ENCODE measurements around the gene C5orf52.
A peak's percentile ranks its signal among the peaks of the same experiment; 100 is the strongest.
"Not testable (repeated sequence)": the region's sequence is repeated elsewhere in the genome, so short reads cannot be mapped to it uniquely, and the experiment has no call there.

Gene C5orf52

DNA sequence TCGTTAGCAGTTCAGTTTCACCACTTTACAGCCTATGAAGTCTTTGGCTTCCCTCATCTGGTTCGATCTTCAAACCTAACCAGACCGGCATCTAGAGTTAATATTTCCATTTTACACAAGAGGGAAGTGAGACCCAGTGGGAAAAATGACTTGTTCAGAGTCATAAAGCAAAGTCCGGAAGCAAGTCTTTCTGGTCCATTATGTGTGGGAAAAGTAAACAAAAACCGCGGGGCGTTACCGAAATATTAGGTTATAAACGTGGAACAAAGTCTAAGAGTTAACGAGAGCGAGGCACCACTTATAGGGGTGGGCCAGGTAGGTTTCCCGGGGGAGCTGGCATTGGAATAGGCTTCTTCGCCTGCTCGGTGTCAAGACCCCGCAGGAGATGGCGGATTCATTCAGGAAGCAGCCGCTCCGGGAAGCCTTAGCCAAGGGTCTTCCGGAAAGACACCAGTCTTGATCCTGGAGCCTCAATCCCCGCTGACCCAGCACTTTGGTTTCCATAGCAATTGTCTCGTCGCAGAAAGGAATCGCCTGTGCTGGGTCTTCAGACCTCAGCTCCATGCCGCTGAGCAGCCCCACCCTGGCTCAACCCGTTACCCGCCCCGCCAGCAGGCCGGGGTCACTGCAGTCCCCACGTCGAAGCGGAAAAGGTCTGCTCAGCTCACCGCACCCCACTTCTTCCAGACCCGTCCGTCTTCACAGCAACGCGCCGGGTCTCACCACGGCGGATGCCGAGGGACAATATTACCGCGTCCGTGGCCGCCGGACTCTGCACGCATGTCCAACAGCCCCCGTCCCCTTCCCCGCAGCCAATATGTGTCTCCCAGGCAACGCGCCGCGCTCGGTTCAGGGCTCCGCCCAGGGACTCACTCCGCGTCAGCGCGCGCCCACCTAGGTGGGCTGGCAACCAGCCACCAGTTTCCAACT, at the start of gene C5orf52:
C5orf52 (plus strand) TSS at position 872 of the 930 bp plus-strand sequence. CDS start 82 bp downstream, outside the sequence.
- peak; percentile 78 for DNase-seq

DNA sequence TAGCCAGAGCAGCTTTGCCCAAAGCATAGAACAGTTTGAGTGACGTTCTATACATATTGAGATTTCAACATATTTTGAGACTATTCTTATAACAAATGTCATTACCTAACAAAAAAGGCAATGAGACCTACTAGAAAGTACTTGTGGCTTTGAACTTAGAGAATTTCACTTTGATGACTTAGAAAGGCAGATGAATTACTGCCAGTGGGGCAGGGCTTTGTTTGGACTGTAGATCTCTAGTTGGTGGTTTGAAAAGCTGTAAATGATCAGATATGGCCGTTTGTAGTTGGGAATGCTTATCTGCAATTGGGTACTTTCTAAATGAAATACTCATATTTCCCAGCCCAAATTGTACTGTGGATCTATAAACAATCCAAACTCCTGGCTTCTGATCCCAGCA, 47.2 kb upstream of the C5orf52 start:
- no peak for DNase-seq

DNA sequence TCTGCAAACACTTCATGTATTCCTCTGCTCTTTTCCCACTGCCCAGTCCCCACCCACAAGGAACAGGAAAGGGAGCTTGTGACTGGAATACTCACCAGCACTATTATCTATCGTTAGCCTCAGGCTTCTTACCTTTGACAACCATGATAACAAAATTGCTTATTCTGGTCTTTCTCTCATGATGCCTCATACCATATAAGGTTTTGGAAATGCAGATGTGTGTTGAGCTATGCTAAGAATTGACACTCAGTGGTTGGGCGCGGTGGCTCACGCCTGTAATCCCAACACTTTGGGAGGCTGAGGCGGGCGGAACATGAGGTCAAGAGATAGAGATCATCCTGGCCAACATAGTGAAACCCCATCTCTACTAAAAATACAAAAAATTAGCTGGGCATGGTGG, 44.5 kb upstream of the C5orf52 start:
- DNase-seq, result no peak

DNA sequence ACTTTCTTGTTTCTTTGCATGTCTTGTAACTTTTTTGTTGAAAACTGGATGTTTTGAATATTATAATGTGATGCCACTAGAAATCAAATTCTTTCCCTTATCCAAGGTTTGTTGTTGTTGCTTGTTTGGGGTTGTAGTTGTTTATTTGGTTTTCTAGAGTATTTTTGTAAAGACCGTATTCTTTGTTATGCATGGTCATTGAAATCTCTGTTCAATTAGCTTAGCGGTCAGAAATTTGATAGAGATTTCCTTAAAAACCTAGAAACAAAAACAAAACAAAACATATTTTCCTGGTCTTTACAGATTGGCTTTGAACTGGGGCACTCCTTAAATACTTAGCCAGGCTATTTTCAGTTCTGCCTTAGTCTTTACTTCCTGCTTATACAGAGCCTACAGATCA, 41.0 kb upstream of the C5orf52 start:
- no peak for DNase-seq

DNA sequence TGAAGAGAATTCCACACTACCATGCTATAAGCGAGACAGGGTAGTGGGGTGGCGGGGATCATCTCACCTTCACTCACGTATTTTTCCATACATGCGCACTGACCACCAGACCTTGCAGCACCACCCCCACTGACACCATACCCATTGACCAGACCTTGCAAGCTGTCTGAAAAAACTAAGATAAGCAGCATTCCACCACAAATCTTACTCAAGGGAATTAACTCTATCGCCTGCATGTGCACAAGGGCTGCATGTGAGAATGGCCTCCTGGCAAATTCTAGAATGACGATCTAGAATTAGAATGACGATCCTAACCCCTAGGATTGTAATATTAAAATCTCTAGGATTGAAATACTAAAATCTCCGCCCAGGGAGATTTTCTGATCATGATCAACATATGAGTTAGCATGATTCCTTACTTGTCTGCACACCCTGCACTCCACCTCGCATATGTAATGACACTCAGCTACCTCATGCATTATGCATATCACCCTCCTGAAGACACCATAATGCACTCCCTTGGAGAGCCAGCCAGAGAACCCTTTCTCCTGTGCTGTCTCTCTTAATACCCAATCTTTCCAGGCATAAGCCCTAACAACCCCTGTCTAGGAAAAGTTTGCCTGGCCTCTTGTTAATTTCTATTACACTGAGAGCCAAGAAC, 30.8 kb upstream of the C5orf52 start:
- no peak for DNase-seq

DNA sequence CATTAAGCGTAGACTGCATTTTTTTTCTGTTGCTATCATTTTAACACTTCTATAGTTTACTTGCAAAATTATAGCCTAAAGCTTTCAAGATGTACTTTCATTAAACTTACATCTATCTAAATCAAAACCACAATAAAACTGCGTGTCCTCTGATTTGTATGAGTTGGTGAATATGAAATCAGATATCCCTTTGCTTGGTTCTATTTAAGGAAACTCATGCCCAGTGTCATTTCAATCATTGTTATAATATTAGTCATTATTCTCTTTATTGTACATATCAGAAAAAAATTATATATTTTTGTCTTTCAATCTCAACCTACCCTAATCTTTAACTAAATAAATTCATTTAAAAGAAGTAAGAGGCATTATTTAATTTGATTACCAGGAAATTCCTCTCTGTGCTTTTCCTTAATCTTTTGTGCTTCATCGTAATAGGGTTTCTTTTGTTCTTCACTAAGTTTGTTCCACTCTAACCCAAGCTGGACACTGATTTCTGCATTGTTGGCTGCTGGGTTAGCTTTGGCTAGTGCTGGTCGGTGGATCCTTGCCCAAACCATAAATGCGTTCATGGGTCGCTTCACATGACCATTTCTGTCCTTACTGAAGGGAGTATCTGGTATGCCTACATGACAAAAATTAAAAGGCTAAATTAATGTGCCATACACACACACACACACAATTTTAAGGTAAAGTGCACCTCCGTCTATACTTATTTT, 22.9 kb upstream of the C5orf52 start:
- no peak for DNase-seq

DNA sequence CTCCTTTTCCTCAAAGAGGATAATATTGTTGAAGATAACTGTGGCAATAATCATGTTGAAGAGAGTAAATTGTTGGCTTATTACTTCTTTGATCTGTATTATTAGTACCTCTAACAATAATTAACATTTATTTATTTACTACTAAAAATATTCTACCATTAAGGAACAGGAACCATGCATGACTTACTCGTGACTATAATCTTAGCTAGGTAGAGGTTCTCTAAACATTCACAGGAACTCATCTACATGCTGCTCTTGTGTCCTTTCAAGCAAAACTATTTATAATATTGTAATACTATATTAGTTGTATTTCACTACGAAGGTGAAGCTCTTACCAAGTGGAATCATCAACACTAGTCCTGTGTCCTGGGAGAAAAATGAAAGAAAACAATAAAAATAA, 22.2 kb upstream of the C5orf52 start:
- DNase-seq, result no peak

DNA sequence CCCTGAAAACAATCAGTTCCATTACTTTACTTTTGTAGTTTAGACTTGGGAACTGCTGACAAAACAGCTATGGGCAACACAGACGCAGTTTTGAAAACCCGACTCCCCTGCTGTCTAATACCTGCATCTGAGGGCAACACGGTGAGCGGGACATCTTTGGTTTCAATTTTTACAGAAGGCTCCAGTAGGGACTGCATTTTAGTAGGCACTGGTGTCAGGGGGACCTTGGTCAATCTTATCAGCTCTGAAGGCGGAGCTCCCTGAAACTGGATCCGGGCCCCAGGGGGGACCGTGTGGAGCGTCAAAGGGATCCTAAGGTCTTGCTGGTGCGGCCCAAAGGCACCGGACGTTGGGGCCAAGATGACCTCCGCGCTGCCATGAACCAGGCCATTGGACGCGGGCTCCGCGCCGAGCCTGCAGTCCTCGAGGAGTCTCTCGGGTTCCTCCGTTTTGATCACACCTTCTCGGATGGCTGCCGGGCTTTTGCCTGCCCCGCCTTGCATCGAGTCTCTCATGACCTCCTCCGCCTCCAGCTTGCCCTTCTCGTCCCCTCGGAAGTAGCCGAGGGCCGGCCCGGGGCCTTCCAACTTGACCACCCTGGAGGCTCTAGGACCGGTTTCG, 20.2 kb upstream of the C5orf52 start:
- no peak for DNase-seq

DNA sequence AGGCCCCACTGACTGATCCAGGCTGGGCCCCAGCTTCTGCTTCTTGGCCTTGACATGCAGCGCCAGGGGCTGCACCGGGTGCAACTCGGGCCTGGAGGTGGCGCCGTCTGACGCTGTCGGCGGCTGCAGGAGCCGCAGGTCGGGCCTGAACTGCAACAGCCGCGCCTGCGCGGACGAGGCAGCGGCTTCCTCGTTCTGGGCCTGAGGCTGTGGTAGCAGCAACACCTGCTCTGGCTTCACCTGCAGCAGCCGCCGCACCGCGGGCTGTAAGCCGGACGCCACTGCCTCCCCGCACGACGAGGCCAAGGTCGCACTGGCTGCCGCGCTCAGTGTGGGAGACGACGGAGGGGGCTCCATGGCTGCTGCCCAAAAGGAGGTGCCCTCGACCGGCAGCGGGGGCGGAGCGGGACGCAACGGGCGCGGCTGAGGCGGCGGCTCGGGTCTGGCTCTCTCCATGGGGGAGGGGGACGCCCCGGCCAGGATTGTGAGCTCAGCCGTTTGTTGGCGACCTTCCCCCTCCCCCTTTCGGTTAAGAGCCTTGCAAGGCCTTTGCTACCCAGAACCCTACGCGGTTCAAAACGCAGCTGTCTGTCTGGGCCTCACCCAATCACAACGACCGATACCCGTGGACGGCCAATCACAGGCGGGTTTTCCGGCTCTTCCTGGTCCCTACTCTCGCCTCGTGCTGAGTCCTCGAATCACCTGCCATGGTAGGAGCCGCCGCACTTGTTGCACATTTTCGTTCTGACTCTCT, 19.5 kb upstream of the C5orf52 start:
- DNase-seq, result peak; percentile 72

DNA sequence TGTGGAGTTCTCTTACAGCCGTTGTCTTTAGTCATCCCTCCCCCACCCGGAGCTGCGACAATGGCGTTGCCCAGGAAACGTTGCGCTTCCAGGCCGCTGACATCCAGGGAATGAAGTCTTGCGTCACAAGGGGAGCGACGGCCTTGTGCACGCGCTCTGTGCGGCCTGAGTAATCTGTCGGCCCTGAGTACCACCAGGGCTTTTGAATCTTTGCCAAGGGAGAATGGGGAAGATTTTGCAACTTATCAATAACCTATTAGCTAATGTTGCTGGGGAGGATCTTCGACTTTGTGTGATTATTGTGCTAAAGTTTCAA, 19.0 kb upstream of the C5orf52 start, which contains the start of gene SOX30:
SOX30 (minus strand) TSS at position 62 of the 316 bp plus-strand sequence. CDS start 360 bp downstream, outside the sequence.
- DNase-seq, result no peak

DNA sequence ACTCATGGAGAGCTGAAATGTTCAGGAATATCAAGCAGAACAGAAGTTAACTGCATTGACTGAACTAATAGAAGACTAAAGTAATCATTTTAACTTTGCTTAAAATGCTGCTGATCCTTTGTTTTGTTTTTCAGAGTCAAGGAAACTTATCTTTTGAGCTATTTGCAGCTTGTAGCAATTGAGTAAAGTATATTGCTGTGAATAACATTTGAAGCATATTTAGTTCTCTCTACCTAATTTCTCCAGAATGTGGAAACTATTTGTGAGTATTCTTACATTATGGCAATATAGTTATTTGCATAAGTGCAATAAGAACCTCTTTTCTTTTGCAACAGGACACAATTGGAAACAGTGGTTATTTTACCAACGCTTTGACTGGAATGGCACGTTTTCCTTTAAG, 13.8 kb upstream of the C5orf52 start:
- DNase-seq, result no peak

DNA sequence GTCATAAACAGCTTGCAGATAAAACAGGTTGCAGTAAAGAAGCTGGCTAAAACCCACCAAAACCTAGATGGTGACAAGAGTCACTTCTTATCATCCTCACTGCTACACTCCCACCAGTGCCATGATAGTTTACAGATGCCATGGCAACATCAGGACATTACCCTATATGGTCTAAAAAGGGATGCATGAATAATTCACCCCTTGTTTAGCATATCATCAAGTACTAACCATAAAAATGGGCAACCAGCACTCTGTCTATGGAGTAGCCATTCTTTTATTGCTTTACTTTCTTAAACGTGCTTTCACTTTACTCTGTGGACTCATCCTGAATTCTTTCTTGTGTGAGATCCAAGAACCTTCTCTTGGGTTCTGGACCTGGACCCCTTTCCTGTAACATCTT, 12.4 kb upstream of the C5orf52 start:
- no peak for DNase-seq

DNA sequence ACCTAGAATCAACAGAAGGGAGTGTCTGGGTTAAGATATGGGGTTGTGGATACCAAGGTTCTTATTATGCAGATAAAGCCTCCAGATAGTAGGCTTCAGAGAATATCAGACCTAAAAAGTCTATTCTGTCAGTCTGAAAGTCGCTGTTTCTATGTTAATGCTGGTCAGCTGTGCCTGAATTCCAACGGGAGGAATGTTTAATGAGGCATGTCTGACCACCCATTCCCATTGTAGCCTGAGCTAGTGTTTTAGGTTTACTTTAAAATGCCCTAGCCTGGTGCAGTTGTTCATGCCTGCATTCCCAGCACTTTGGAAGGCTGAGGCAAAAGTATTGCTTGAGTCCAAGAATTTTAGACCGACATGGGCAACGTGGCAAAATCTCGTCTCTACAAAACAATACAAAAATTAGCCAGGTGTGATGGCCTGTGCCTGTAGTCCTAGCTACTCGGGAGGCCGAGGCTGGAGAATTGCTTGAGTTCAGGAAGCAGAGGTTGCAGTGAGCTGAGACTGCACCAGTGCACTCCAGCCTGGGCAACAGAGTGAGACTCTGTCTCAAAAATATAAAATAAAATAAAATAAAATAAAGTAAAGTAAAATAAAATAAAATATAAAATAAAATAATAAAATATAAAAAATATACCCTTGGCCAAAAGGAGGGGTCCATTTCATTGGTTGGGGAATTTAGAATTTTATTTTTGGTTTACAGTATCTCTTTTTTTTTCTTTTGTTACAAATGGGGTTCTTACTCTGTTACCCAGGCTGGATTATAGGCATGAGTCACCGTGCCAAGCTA, 11.3 kb upstream of the C5orf52 start:
- no peak for DNase-seq

DNA sequence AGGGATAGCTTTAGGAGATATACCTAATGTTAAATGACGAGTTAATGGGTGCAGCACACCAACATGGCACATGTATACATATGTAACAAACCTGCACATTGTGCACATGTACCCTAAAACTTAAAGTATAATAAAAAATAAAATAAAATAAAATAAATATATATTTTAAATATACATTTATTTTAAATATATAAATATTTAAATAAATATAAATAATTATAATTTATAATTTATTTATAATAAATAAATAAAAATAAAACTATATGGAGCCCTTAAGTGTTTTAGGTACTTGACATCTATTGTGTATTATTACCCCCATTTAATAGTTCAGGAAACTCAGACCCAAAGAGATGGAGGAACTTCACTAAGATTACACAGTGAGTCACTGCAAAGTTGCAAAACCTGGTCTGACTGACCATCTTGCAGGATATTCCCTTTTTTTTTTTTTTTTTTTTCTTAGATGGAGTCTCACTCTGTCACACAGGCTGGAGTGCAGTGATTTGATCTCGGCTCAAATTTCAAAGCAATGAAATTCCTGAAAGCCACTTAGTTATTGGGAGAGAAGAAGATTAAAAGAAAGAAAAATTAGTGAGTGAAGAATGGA, 5.8 kb upstream of the C5orf52 start:
- DNase-seq, result peak; percentile 96

DNA sequence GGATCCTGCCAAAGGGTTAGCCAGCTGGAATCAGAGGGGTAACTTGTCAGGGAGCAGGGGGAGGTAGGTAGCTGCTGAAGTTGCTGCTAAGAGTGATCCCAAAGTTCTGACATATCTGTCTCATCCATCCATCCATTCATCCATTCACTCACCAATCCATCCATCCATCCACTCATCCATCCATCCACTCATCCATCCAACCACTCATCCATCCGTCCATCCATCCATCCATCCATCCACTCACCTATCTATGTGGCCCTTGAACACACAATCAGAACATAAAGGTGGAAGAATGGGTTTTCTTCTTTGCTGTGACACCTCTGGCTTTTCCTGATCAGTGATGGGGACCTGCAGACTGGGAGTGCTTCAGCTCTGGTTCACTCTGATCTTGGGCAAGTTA, 3.0 kb upstream of the C5orf52 start:
- no peak for DNase-seq

DNA sequence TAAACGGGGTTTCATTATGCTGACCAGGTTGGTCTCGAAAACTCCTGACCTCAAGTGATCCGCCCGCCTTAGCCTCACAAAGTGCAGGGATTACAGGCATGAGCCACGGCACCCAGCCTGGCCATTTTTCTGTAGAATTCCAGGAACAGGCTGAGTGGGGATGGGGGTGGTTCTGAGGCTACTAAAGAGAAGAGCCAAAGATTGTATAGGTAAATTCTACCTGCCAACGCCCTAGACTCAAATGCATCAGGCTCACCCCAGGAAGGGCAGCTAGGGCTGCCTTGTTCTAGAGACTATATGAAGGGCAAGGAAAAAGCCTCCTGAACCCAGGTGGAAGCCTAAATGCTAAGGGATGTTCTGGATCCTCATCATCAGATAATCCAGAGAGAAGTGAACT, 1.6 kb upstream of the C5orf52 start:
- DNase-seq, result no peak

DNA sequence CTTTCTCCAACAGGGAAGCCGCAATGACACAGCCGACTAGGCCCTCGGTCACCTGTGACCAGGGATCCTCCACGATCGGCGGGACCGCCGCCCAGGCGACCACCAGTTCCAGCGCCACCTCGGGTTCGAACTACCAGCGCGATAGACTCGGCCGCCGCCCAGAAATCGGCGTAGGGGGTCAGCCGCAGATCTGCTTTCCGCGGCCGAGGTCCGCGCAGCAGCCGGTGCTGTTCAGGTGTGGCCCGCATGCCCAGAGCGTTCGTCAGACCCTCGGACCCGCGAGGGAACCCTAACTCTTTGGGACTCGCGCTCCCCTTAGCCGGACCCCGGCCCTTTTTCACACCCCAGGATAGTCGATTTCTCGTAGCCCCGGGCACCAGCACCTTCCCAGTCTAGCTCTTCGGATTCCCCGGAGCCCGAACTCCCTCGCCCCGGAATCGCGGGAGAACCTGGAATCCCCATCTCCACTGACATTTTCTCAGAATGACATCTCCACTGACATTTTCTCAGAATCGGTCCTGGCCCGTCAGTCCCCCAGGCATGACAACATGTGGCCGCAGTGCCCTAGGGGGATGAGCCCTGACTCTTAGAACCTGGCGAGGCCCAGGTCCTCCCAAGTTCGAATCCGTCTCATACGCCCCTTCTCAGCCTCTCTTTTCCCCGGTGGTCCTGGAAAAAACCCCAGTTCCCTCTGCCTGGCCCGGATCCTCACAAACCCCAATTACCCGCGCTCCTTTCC, 428 bp downstream of the C5orf52 start:
- DNase-seq, result no peak

DNA sequence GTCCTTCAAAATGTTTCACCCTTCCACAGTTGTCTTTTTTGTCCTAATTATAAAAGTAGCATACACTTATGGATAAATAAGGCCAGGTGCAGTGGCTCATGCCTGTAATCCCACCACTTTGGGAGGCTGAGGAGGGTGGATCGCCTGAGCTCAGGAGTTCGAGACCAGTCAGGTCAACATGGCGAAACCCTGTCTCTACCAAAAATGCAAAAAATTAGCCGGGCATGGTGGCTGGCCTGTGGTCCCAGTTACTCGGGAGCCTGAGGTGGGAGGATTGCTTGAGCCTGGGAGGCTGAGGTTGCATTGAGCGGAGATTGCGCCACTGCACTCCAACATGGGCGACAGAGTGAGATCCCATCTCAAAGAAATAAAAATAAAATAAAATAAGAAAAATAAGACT, 1.6 kb downstream of the C5orf52 start:
- no peak for DNase-seq

DNA sequence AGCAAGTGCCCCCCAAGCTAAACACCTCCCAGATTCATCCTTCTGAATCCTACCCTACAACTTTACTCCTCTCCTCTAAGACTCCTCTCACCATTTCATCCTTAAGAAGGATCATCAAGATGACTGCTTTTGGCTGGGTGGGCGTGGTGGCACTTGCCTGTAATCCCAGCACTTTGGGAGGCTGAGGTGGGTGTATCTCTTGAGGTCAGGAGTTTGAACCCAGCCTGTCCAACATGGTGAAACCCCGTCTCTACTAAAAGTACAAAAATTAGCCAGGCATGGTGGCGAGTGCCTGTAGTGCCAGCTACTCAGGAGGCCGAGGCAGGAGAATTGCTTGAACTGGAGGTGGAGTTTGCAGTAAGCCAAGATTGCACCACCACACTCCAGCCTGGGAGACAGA, 3.0 kb downstream of the C5orf52 start:
- not testable (repeated sequence) for DNase-seq

DNA sequence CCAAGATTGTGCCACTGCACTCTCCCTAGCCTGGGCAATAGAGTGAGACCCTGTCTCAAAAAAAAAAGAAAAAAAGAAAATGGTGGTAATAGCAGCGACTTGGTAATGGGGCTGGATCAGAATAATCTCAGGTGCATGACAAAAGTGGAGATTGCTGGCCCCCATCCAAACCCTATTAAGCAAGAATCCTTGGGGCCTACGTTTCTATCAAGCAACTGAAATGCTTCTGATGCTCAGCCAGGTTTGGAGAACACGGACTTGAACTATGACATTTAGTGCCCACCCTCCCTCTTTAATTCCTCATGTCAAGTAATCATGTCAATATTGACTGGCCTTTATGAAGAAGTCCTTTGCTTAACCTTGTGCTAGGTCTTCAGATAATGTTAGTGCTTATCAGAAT, 6.6 kb downstream of the C5orf52 start:
- no peak for DNase-seq

Measured in inflammatory macrophage treated with lipopolysaccharide for 4 hours (primary cell).